HT1080 (cell line): Measurements from ENCODE around the gene RAB3D. TPM values are rescaled to one million over a fixed set of nuclear protein-coding genes. Genes with fewer than 3 reads are reported as not detected.

Experiments used
- total RNA-seq: library from RNA; depleted of rRNA; stranded (reverse); fragments of >200 nt; shearing (Covaris generic); gene quantifications from 2 replicates; pipeline ENCODE4 v1.2.3, GENCODE V29; 2014; rRNA removed

RAB3D gene
- total RNA-seq, 1 experiment from 2014 or later, result not detected

Other genes starting within 250 kb of the RAB3D start
- 112 and 122 TPM in 2 replicates for gene SPC24, start 183.9 kb downstream of the RAB3D start, total RNA-seq
- gene KANK2, start 142.1 kb downstream of the RAB3D start, total RNA-seq, result 54.3 and 73.5 TPM in 2 replicates
- not detected in 2 replicates for gene ANGPTL8, start 100.0 kb downstream of the RAB3D start, total RNA-seq
- gene DOCK6, start 77.1 kb downstream of the RAB3D start, total RNA-seq, result 2.8 and 4.3 TPM in 2 replicates
- not detected in 2 replicates for gene TSPAN16, start 43.5 kb downstream of the RAB3D start, total RNA-seq
- 2.2 and 2.3 TPM in 2 replicates for gene TMEM205, start 6.6 kb upstream of the RAB3D start, total RNA-seq
- 0.23 TPM in 1 of 2 replicates, not detected in the other for gene CCDC159, start 6.9 kb upstream of the RAB3D start, total RNA-seq
- gene PLPPR2, start 15.8 kb upstream of the RAB3D start, total RNA-seq, result 0.27 and 1.4 TPM in 2 replicates
- gene SWSAP1, start 35.0 kb upstream of the RAB3D start, total RNA-seq, result 1.3 and 1.8 TPM in 2 replicates
- gene EPOR, start 44.7 kb upstream of the RAB3D start, total RNA-seq, result 0.53 and 2.2 TPM in 2 replicates
- gene RGL3, start 79.7 kb upstream of the RAB3D start, total RNA-seq, result not detected in 2 replicates
- gene ODAD3, start 95.5 kb upstream of the RAB3D start, total RNA-seq, result 0.14 and 0.33 TPM in 2 replicates
- gene PRKCSH, start 96.0 kb upstream of the RAB3D start, total RNA-seq, result 121 and 159 TPM in 2 replicates
- not detected in 2 replicates for gene ELAVL3, start 141.4 kb upstream of the RAB3D start, total RNA-seq
- 5.2 and 11.6 TPM in 2 replicates for gene ZNF653, start 166.2 kb upstream of the RAB3D start, total RNA-seq
- 74.5 and 78.8 TPM in 2 replicates for gene ECSIT, start 189.5 kb upstream of the RAB3D start, total RNA-seq
- gene CNN1, start 199.2 kb upstream of the RAB3D start, total RNA-seq, result 0.45 and 0.63 TPM in 2 replicates
- 137 and 150 TPM in 2 replicates for gene ELOF1, start 219.6 kb upstream of the RAB3D start, total RNA-seq
- 1.8 and 2.4 TPM in 2 replicates for gene ACP5, start 238.0 kb upstream of the RAB3D start, total RNA-seq